Osteocyte (in vitro differentiated cells): Measurements from ENCODE around the gene KIF23. TPM values are rescaled to one million over a fixed set of nuclear protein-coding genes. Genes with fewer than 3 reads are reported as not detected.

ENCODE experiments used
- DNase-seq: peaks from one replicate; pipeline ENCODE4 v3.0.0; 2021; ENCODE audit warnings: mixed read lengths; ENCODE audit not compliant: unreplicated experiment; ENCODE audit errors: extremely low spot score
- H3K27ac Mint-ChIP-seq: one replicate; pipeline ENCODE4 v1.8.0; 2021; ENCODE audit warnings: mild to moderate bottlenecking, mixed read lengths; ENCODE audit not compliant: unreplicated experiment
- H3K27me3 Mint-ChIP-seq: one replicate; pipeline ENCODE4 v1.8.0; 2021; ENCODE audit warnings: mixed read lengths; ENCODE audit not compliant: unreplicated experiment
- H3K36me3 Mint-ChIP-seq: one replicate; pipeline ENCODE4 v1.8.0; 2021; ENCODE audit warnings: mixed read lengths; ENCODE audit not compliant: unreplicated experiment
- H3K4me1 Mint-ChIP-seq: one replicate; pipeline ENCODE4 v1.8.0; 2021; ENCODE audit warnings: mixed read lengths; ENCODE audit not compliant: unreplicated experiment
- H3K4me3 Mint-ChIP-seq: one replicate; pipeline ENCODE4 v1.8.0; 2021; ENCODE audit warnings: mild to moderate bottlenecking, moderate library complexity, mixed read lengths; ENCODE audit not compliant: unreplicated experiment
- H3K9me3 Mint-ChIP-seq: one replicate; pipeline ENCODE4 v1.8.0; 2021; ENCODE audit warnings: mixed read lengths; ENCODE audit not compliant: unreplicated experiment
- CTCF ChIP-seq: fragments of 200-600 bp; sonication (generic); IDR thresholded peaks from 2 replicates; pipeline ENCODE4 v1.5.0; 2021; ENCODE audit warnings: antibody characterized with exemption, mild to moderate bottlenecking, moderate library complexity
- total RNA-seq: library from RNA; stranded (reverse); gene quantifications from 2 replicates; pipeline ENCODE4 v1.2.1, GENCODE V29; 2021

The KIF23 gene
- total RNA-seq, 1 donor from 2014 or later: 14.0 TPM

GRCh38 chr15:69480932-69481331, 66.8 kb downstream of the KIF23 start:
- Mint-ChIP-seq H3K9me3 (peaks cover 15% of the 10 kb centered on the region), H3K27ac (no peak overlapping the region), H3K4me3 (no peak overlapping the region), H3K36me3 (no peaks in the 10 kb centered on the region), H3K27me3 (peaks cover 33% of the 10 kb centered on the region), H3K4me1 (no peaks in the 10 kb centered on the region)
- TF ChIP-seq CTCF: no peak
- no peak for DNase-seq

- Mint-ChIP-seq H3K4me3 (no peak overlapping the region), H3K27ac (no peak overlapping the region), H3K27me3 (peaks cover 35% of the 10 kb centered on the region), H3K9me3 (peaks cover 20% of the 10 kb centered on the region), H3K4me1 (no peaks in the 10 kb centered on the region), H3K36me3 (no peaks in the 10 kb centered on the region)
- no peak for TF ChIP-seq CTCF
- DNase-seq: no peak
Measured at GRCh38 chr15:69482686-69483256, 68.6 kb downstream of the KIF23 start.

- H3K9me3 Mint-ChIP-seq: peaks cover 17% of the 10 kb centered on the region
- no peaks in the 10 kb centered on the region for H3K36me3 Mint-ChIP-seq
- peaks cover 37% of the 10 kb centered on the region for H3K27me3 Mint-ChIP-seq
- no peak for TF ChIP-seq CTCF
- H3K4me3 Mint-ChIP-seq: no peak overlapping the region
- no peaks in the 10 kb centered on the region for H3K4me1 Mint-ChIP-seq
- H3K27ac Mint-ChIP-seq: no peak overlapping the region
- DNase-seq: no peak
Measured at GRCh38 chr15:69484837-69485236, 70.7 kb downstream of the KIF23 start.

- Mint-ChIP-seq H3K4me3 (no peak overlapping the region), H3K4me1 (no peaks in the 10 kb centered on the region), H3K9me3 (peaks cover 11% of the 10 kb centered on the region), H3K36me3 (no peaks in the 10 kb centered on the region), H3K27ac (no peak overlapping the region), H3K27me3 (peaks cover 44% of the 10 kb centered on the region)
- no peak for TF ChIP-seq CTCF
- no peak for DNase-seq
Measured at GRCh38 chr15:69486481-69487110, 72.4 kb downstream of the KIF23 start.

GRCh38 chr15:69489073-69489571, 75.0 kb downstream of the KIF23 start:
- H3K4me3 Mint-ChIP-seq: no peak overlapping the region
- DNase-seq: no peak
- H3K4me1 Mint-ChIP-seq: no peaks in the 10 kb centered on the region
- TF ChIP-seq CTCF: no peak
- peaks cover 11% of the 10 kb centered on the region for H3K9me3 Mint-ChIP-seq
- peaks cover 45% of the 10 kb centered on the region for H3K27me3 Mint-ChIP-seq
- H3K27ac Mint-ChIP-seq: no peak overlapping the region
- no peaks in the 10 kb centered on the region for H3K36me3 Mint-ChIP-seq
